H1 (cell line): ENCODE data around the gene MBNL1. TPM values are rescaled to one million over a fixed set of nuclear protein-coding genes. Genes with fewer than 3 reads are reported as not detected.

Experiments used
- CHD7 ChIP-seq: fragments of 300-600 bp; sonication (generic); IDR thresholded peaks from 2 replicates; pipeline ENCODE4 v1.7.1; 2012; ENCODE audit warnings: low read length, moderate library complexity, mild to moderate bottlenecking, inconsistent platforms; ENCODE audit not compliant: insufficient replicate concordance
- CREB1 ChIP-seq: IDR thresholded peaks from 2 replicates; pipeline ENCODE4 v1.6.1; 2012; ENCODE audit warnings: inconsistent platforms
- FOSL1 ChIP-seq: IDR thresholded peaks from 2 replicates; pipeline ENCODE4 v1.6.1; 2011; ENCODE audit warnings: mild to moderate bottlenecking, low read depth, low read length, moderate library complexity; ENCODE audit not compliant: insufficient read depth
- KDM5A ChIP-seq: fragments of 200-600 bp; IDR thresholded peaks from 2 replicates; pipeline ENCODE4 v1.7.1; 2012; ENCODE audit warnings: mild to moderate bottlenecking, low read length, inconsistent platforms, mixed read lengths
- POLR2AphosphoS5 ChIP-seq: IDR thresholded peaks from 2 replicates; pipeline ENCODE4 v1.6.1; 2011; ENCODE audit warnings: low read depth, low read length
- RFX5 ChIP-seq: IDR thresholded peaks from 2 replicates; pipeline ENCODE4 v1.6.1; 2011; ENCODE audit warnings: low read depth, low read length, improper control_type of control experiment, borderline replicate concordance
- TAF1 ChIP-seq: IDR thresholded peaks from 2 replicates; pipeline ENCODE4 v1.6.1; 2011; ENCODE audit warnings: mild to moderate bottlenecking, low read depth, low read length
- polyA plus RNA-seq, 7 experiments: library from polyadenylated mRNA; depleted of rRNA in 3 of 7; stranded (reverse) in 5 of 7; unstranded in 2 of 7; fragments of >200 nt in 5 of 7; fragments of 200-250 nt in 2 of 7; gene quantifications; 1 replicate in 5 of 7; 2 replicates in 1 of 7; 4 replicates in 1 of 7; pipeline versions ENCODE4 v1.2.1 to v1.2.3, GENCODE V29; 2011 to 2013; ENCODE audit warnings: missing spikeins in 2 of 7, mixed read lengths in 2 of 7
- total RNA-seq: library from RNA; stranded (reverse); fragmentation: NEBNext Ultra II Directional; extraction: Animal tissue kit (Norgen Biotek cat#: 25700); gene quantifications from 2 replicates; pipeline ENCODE4 v1.2.1, GENCODE V29; 2021

Gene MBNL1
- total and polyA plus RNA-seq, 2 of the 8 experiments (the other 6 are each of a cell fraction or from before 2014, with no cell fraction given), result 5.0 to 16.4 TPM

- TF ChIP-seq CHD7, result no peak
- no peak for TF ChIP-seq CREB1
- no peak for TF ChIP-seq RFX5
- no peak for TF ChIP-seq TAF1
- no peak for TF ChIP-seq POLR2AphosphoS5
- no peak for TF ChIP-seq FOSL1
- TF ChIP-seq KDM5A, result no peak
- TF ChIP-seq, all 59 proteins: peak for 0
Measured at GRCh38 chr3:152335273-152335672, 66.5 kb downstream of the MBNL1 start (continued).
